GM23338 (cell line): ENCODE results near the gene MRPL23. TPM values are rescaled to one million over a fixed set of nuclear protein-coding genes. Genes with fewer than 3 reads are reported as not detected.

Source experiments
- ATAC-seq: fragments of 200-7000 bp; cut with Tn5 transposase; 3 replicates; pipeline ENCODE4 v1.9.1; 2020
- DNase-seq: peaks from one replicate; pipeline ENCODE4 v3.0.0-alpha.2; 2015; ENCODE audit warnings: low spot score
- H2AFZ ChIP-seq: fragments of 200-600 bp; sonication (generic); 2 replicates; pipeline ENCODE4 v1.8.0; 2016; ENCODE audit warnings: antibody characterized with exemption, mild to moderate bottlenecking, moderate library complexity
- H3F3A ChIP-seq: fragments of 200-600 bp; sonication (generic); replicated peaks from 2 replicates; pipeline ENCODE4 v1.8.0; 2017; ENCODE audit warnings: antibody characterized with exemption, mixed run types, low read depth
- H3K27ac ChIP-seq: fragments of 200-600 bp; sonication (generic); 2 replicates; pipeline ENCODE4 v1.6.1; 2016; ENCODE audit warnings: low read depth
- H3K27me3 ChIP-seq: fragments of 200-600 bp; sonication (generic); 2 replicates; pipeline ENCODE4 v1.8.0; 2016; ENCODE audit warnings: mild to moderate bottlenecking, mixed run types, moderate library complexity; ENCODE audit not compliant: insufficient read depth
- H3K36me3 ChIP-seq: fragments of 200-600 bp; sonication (generic); 2 replicates; pipeline ENCODE4 v1.8.0; 2016; ENCODE audit warnings: mild to moderate bottlenecking; ENCODE audit not compliant: insufficient read depth
- H3K4me1 ChIP-seq: fragments of 200-600 bp; sonication (generic); 2 replicates; pipeline ENCODE4 v1.8.0; 2016; ENCODE audit warnings: mild to moderate bottlenecking, moderate library complexity; ENCODE audit not compliant: insufficient read depth
- H3K4me2 ChIP-seq: fragments of 200-600 bp; sonication (generic); 2 replicates; pipeline ENCODE4 v1.7.1; 2017; ENCODE audit warnings: mixed run types
- H3K4me3 ChIP-seq: fragments of 200-600 bp; sonication (generic); 2 replicates; pipeline ENCODE4 v1.6.1; 2016; ENCODE audit warnings: mixed run types
- H3K79me2 ChIP-seq: fragments of 200-600 bp; sonication (generic); replicated peaks from 2 replicates; pipeline ENCODE4 v1.8.0; 2017; ENCODE audit warnings: mild to moderate bottlenecking; ENCODE audit not compliant: insufficient read depth
- H3K9me2 ChIP-seq: fragments of 200-600 bp; sonication (generic); 2 replicates; pipeline ENCODE4 v1.8.0; 2017; ENCODE audit not compliant: insufficient read depth
- H4K20me1 ChIP-seq: fragments of 200-600 bp; sonication (generic); replicated peaks from 2 replicates; pipeline ENCODE4 v1.8.0; 2017; ENCODE audit warnings: mild to moderate bottlenecking; ENCODE audit not compliant: insufficient read depth
- H3K27ac Mint-ChIP-seq: 2 replicates; pipeline ENCODE4 v1.8.0; 2020; ENCODE audit warnings: inconsistent platforms, mild to moderate bottlenecking, moderate library complexity, mixed read lengths
- H3K27me3 Mint-ChIP-seq: 3 replicates; pipeline ENCODE4 v1.8.0; 2022; ENCODE audit warnings: low read depth, mild to moderate bottlenecking, moderate library complexity, mixed read lengths, inconsistent platforms; ENCODE audit not compliant: insufficient read depth, poor library complexity
- H3K36me3 Mint-ChIP-seq: 3 replicates; pipeline ENCODE4 v1.8.0; 2021; ENCODE audit warnings: low read depth, mild to moderate bottlenecking, inconsistent platforms, moderate library complexity, mixed read lengths
- H3K4me1 Mint-ChIP-seq: 3 replicates; pipeline ENCODE4 v1.8.0; 2020; ENCODE audit warnings: mild to moderate bottlenecking, inconsistent platforms, mixed read lengths
- H3K4me3 Mint-ChIP-seq: 3 replicates; pipeline ENCODE4 v1.8.0; 2021; ENCODE audit warnings: moderate library complexity, mild to moderate bottlenecking, inconsistent platforms, mixed read lengths
- H3K9me3 Mint-ChIP-seq: 3 replicates; pipeline ENCODE4 v1.8.0; 2020; ENCODE audit warnings: moderate library complexity, mild to moderate bottlenecking, inconsistent platforms, mixed read lengths
- EZH2 ChIP-seq: fragments of 200-600 bp; sonication (generic); IDR thresholded peaks from one replicate; pipeline ENCODE4 v1.8.0; 2017; ENCODE audit warnings: antibody characterized with exemption, mild to moderate bottlenecking, low read depth; ENCODE audit not compliant: unreplicated experiment
- EZH2phosphoT487 ChIP-seq: fragments of 200-600 bp; sonication (generic); IDR thresholded peaks from one replicate; pipeline ENCODE4 v1.8.1; 2018; ENCODE audit warnings: antibody characterized with exemption; ENCODE audit not compliant: unreplicated experiment
- JUNB ChIP-seq: IDR thresholded peaks from one replicate; pipeline ENCODE4 v1.6.1; 2016; ENCODE audit warnings: antibody characterized with exemption; ENCODE audit not compliant: unreplicated experiment
- NANOG ChIP-seq: IDR thresholded peaks from 2 replicates; pipeline ENCODE4 v1.6.1; 2016; ENCODE audit warnings: antibody characterized with exemption, borderline replicate concordance
- POLR2AphosphoS5 ChIP-seq: IDR thresholded peaks from 2 replicates; pipeline ENCODE4 v1.6.1; 2016; ENCODE audit warnings: antibody characterized with exemption, low read depth
- STAT1 ChIP-seq: IDR thresholded peaks from one replicate; pipeline ENCODE4 v1.6.1; 2016; ENCODE audit warnings: antibody characterized with exemption; ENCODE audit not compliant: unreplicated experiment
- ZNF114 ChIP-seq: fragments of 250-450 bp; sonication (Bioruptor Pico); IDR thresholded peaks from 2 replicates; pipeline ENCODE4 v1.5.0; 2020; ENCODE audit warnings: mild to moderate bottlenecking, moderate library complexity
- ZNF462 ChIP-seq: fragments of 250-450 bp; sonication (Bioruptor Pico); IDR thresholded peaks from 2 replicates; pipeline ENCODE4 v1.5.0; 2020; ENCODE audit warnings: mild to moderate bottlenecking, moderate library complexity
- polyA plus RNA-seq: library from polyadenylated mRNA; unstranded; fragments of >200 nt; fragmentation: Nextera tagmentation; extraction: Ambion mirVana; gene quantifications from 2 replicates; pipeline ENCODE4 v1.2.1, GENCODE V29; 2016
- total RNA-seq: library from RNA; depleted of rRNA; stranded (reverse); fragments of >200 nt; shearing (Covaris generic); gene quantifications from 2 replicates; pipeline ENCODE4 v1.2.3, GENCODE V29; 2014
- TF ChIP-seq, protein P1 (sequence below): IDR thresholded peaks from 2 replicates; pipeline ENCODE4 v1.6.1; 2016; ENCODE audit warnings: antibody characterized with exemption

MRPL23 gene
- total and polyA plus RNA-seq, 2 experiments from 2014 or later, result 84.7 to 91.5 TPM

- no peak for TF ChIP-seq ZNF462 (CRISPR knock-in tag)
These were observed 11.2 kb downstream of the MRPL23 start (continued) for GRCh38 chr11:1958367-1958766.

- H3K4me3 ChIP-seq, result no peak overlapping the region
- no peak overlapping the region for H3K4me2 ChIP-seq
- H3K36me3 ChIP-seq, result no peaks in the 10 kb centered on the region
- no peak overlapping the region for H3K27ac ChIP-seq
- no peaks in the 10 kb centered on the region for H3K9me2 ChIP-seq
- H3K9me3 Mint-ChIP-seq, result no peaks in the 10 kb centered on the region
- no peaks in the 10 kb centered on the region for H3K27me3 Mint-ChIP-seq
- no peaks in the 10 kb centered on the region for H3K36me3 Mint-ChIP-seq
- H3K4me1 Mint-ChIP-seq, result no peaks in the 10 kb centered on the region
- no peaks in the 10 kb centered on the region for H4K20me1 ChIP-seq
- DNase-seq, result no peak
- no peak overlapping the region for H3K4me3 Mint-ChIP-seq
- H3K79me2 ChIP-seq, result no peaks in the 10 kb centered on the region
- H3K4me1 ChIP-seq, result no peaks in the 10 kb centered on the region
- H3F3A ChIP-seq, result no peaks in the 10 kb centered on the region
- no peak for ATAC-seq
- H3K27ac Mint-ChIP-seq, result no peak overlapping the region
- no peak overlapping the region for H2AFZ ChIP-seq
- no peaks in the 10 kb centered on the region for H3K27me3 ChIP-seq
- TF ChIP-seq NANOG (no peak), STAT1 (no peak), EZH2phosphoT487 (no peak), POLR2AphosphoS5 (no peak), ZNF462 (CRISPR knock-in tag) (no peak), JUNB (no peak), ZNF114 (CRISPR knock-in tag) (no peak), EZH2 (no peak)
- TF ChIP-seq, protein P1, sequence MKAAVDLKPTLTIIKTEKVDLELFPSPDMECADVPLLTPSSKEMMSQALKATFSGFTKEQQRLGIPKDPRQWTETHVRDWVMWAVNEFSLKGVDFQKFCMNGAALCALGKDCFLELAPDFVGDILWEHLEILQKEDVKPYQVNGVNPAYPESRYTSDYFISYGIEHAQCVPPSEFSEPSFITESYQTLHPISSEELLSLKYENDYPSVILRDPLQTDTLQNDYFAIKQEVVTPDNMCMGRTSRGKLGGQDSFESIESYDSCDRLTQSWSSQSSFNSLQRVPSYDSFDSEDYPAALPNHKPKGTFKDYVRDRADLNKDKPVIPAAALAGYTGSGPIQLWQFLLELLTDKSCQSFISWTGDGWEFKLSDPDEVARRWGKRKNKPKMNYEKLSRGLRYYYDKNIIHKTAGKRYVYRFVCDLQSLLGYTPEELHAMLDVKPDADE, result no peak
These were observed 12.7 kb downstream of the MRPL23 start for GRCh38 chr11:1959786-1960185.
